CD14-positive monocyte (primary cell): ENCODE data around the gene ADORA3. TPM values are rescaled to one million over a fixed set of nuclear protein-coding genes. Genes with fewer than 3 reads are reported as not detected.

Experiments used
- DNase-seq, 3 donors: peaks; one replicate each; pipeline ENCODE4 v3.0.0-alpha.2; 2011 to 2022
- H2AFZ ChIP-seq: 2 replicates; pipeline ENCODE4 v1.6.0; 2012; ENCODE audit warnings: mild to moderate bottlenecking, low read depth, low read length, inconsistent platforms; ENCODE audit not compliant: insufficient read depth, poor library complexity, severe bottlenecking
- H3K27ac ChIP-seq, 2 donors: 1 replicate in 1 of 2; 2 replicates in 1 of 2; pipeline ENCODE4 v1.5.1; 2012 to 2013; ENCODE audit warnings: low read length in 2 of 2, control low read depth in 1 of 2, inconsistent platforms in 1 of 2, low read depth in 1 of 2, mild to moderate bottlenecking in 1 of 2
- H3K27me3 ChIP-seq, 2 donors: one replicate each; pipeline versions ENCODE4 v1.6.0 to v1.6.1; 2011 to 2013; ENCODE audit warnings: low read length in 2 of 2; ENCODE audit not compliant: control insufficient read depth in 2 of 2, insufficient read depth in 2 of 2
- H3K36me3 ChIP-seq, 2 donors: replicated peaks in 1 of 2; 1 replicate in 1 of 2; 2 replicates in 1 of 2; pipeline versions ENCODE4 v1.5.1 to v1.6.1; 2012 to 2013; ENCODE audit warnings: low read length in 2 of 2, control low read depth in 1 of 2, inconsistent platforms in 1 of 2, mild to moderate bottlenecking in 1 of 2; ENCODE audit not compliant: insufficient read depth in 2 of 2, control insufficient read depth in 1 of 2
- H3K4me1 ChIP-seq, 2 donors: 1 replicate in 1 of 2; 2 replicates in 1 of 2; pipeline versions ENCODE4 v1.5.1 to v1.6.1; 2012 to 2013; ENCODE audit warnings: low read length in 2 of 2, control low read depth in 1 of 2, inconsistent platforms in 1 of 2, mild to moderate bottlenecking in 1 of 2, moderate library complexity in 1 of 2; ENCODE audit not compliant: insufficient read depth in 2 of 2, control insufficient read depth in 1 of 2
- H3K4me2 ChIP-seq: replicated peaks from 2 replicates; pipeline ENCODE3; 2012; ENCODE audit warnings: low read length, moderate library complexity, mild to moderate bottlenecking; ENCODE audit not compliant: poor library complexity, severe bottlenecking; ENCODE audit errors: extremely low read depth
- H3K4me3 ChIP-seq, 3 experiments: fragments of 200-600 bp in 1 of 3; sonication (generic) in 1 of 3; replicated peaks in 1 of 3; 1 replicate in 2 of 3; 2 replicates in 1 of 3; pipeline ENCODE4 v1.5.1; 2011 to 2013; ENCODE audit warnings: low read length in 3 of 3, mild to moderate bottlenecking in 3 of 3, control low read depth in 2 of 3, low read depth in 2 of 3, inconsistent platforms in 1 of 3, moderate library complexity in 1 of 3
- H3K79me2 ChIP-seq: 2 replicates; pipeline ENCODE4 v1.6.0; 2012; ENCODE audit warnings: mild to moderate bottlenecking, control low read depth, inconsistent platforms, low read length, moderate library complexity; ENCODE audit not compliant: insufficient read depth
- H3K9ac ChIP-seq: 2 replicates; pipeline ENCODE4 v1.6.0; 2017; ENCODE audit warnings: low read length, mild to moderate bottlenecking; ENCODE audit not compliant: insufficient read depth, poor library complexity, severe bottlenecking
- H3K9me3 ChIP-seq, 2 donors: replicated peaks in 1 of 2; 1 replicate in 1 of 2; 2 replicates in 1 of 2; pipeline versions ENCODE4 v1.5.1 to v1.6.1; 2012 to 2013; ENCODE audit warnings: low read length in 2 of 2, control low read depth in 1 of 2; ENCODE audit not compliant: control insufficient read depth in 1 of 2, insufficient read depth in 1 of 2
- H4K20me1 ChIP-seq: 2 replicates; pipeline ENCODE4 v1.6.0; 2012; ENCODE audit warnings: mild to moderate bottlenecking, low read length, control low read depth, moderate library complexity; ENCODE audit not compliant: insufficient read depth
- H3K27ac Mint-ChIP-seq, 7 donors: one replicate each; pipeline ENCODE4 v1.8.0; 2020; ENCODE audit warnings: mild to moderate bottlenecking in 7 of 7, mixed read lengths in 7 of 7, moderate library complexity in 6 of 7, inconsistent platforms in 2 of 7
- H3K27me3 Mint-ChIP-seq, 3 donors: one replicate each; pipeline ENCODE4 v1.8.0; 2021 to 2022; ENCODE audit warnings: low read depth in 3 of 3, mild to moderate bottlenecking in 3 of 3, mixed read lengths in 3 of 3, moderate library complexity in 3 of 3, inconsistent platforms in 1 of 3
- H3K36me3 Mint-ChIP-seq, 2 donors: one replicate each; pipeline ENCODE4 v1.8.0; 2020; ENCODE audit warnings: mixed read lengths in 2 of 2, inconsistent platforms in 1 of 2, mild to moderate bottlenecking in 1 of 2
- H3K4me1 Mint-ChIP-seq: one replicate; pipeline ENCODE4 v1.8.0; 2020; ENCODE audit warnings: mild to moderate bottlenecking, mixed read lengths
- H3K4me3 Mint-ChIP-seq, 2 donors: one replicate each; pipeline ENCODE4 v1.8.0; 2020; ENCODE audit warnings: mild to moderate bottlenecking in 2 of 2, mixed read lengths in 2 of 2, moderate library complexity in 1 of 2
- H3K9me3 Mint-ChIP-seq, 7 donors: one replicate each; pipeline ENCODE4 v1.8.0; 2020 to 2022; ENCODE audit warnings: mixed read lengths in 7 of 7, mild to moderate bottlenecking in 6 of 7, moderate library complexity in 6 of 7, inconsistent platforms in 2 of 7
- WGBS: methylation state at CpG from one replicate; pipeline ENCODE4 v1.1.5; 2013; ENCODE audit warnings: missing lambda C conversion rate; ENCODE audit not compliant: insufficient coverage; 5-methylcytosine and 5-hydroxymethylcytosine counted together
- intact Hi-C, 2 donors: fragments of 100-400 bp; cut with micrococcal nuclease; formaldehyde crosslinking; loops; one replicate each; pipeline versions ENCODE4 v1.15.0 to v1.15.1; 2023
- polyA plus RNA-seq, 3 donors: library from polyadenylated mRNA; depleted of rRNA in 1 of 3; unstranded in 2 of 3; stranded (reverse) in 1 of 3; fragments of 300-500 nt in 2 of 3; fragments of >200 nt in 1 of 3; fragmentation: Illumina TruSeq in 2 of 3; gene quantifications; 1 replicate in 2 of 3; 2 replicates in 1 of 3; pipeline ENCODE4 v1.2.3, GENCODE V29; 2012 to 2021
- TF ChIP-seq, protein P1 (sequence below): fragments of 200-600 bp; IDR thresholded peaks from one replicate; pipeline ENCODE4 v1.8.0; 2022; ENCODE audit warnings: antibody characterized with exemption, mild to moderate bottlenecking

Gene ADORA3
- polyA plus RNA-seq, 3 donors, result 1.1 to 2.7 (median 1.2) TPM

GRCh38 chr1:111468717-111469100 is 34.7 kb downstream of the ADORA3 start:
- DNase-seq, result no peak
- Histone ChIP-seq H2AFZ (no peak overlapping the region), H4K20me1 (no peaks in the 10 kb centered on the region), H3K79me2 (peaks cover 17% of the 10 kb centered on the region), H3K4me3 (no peak overlapping the region), H3K9me3 (no peaks in the 10 kb centered on the region), H3K9ac (no peak overlapping the region), H3K27me3 (no peaks in the 10 kb centered on the region), H3K4me1 (peaks cover 45 to 46% of the 10 kb centered on the region in 2 donors), H3K4me2 (no peak overlapping the region), H3K36me3 (peaks cover 4 to 21% of the 10 kb centered on the region in 2 donors), H3K27ac (no peak overlapping the region)
- no peak overlapping the region for H3K27ac Mint-ChIP-seq
- H3K36me3 Mint-ChIP-seq, result peaks cover 19 to 27% of the 10 kb centered on the region in 2 donors
- no peaks in the 10 kb centered on the region for H3K9me3 Mint-ChIP-seq
- no peaks in the 10 kb centered on the region for H3K27me3 Mint-ChIP-seq
- TF ChIP-seq, protein P1, sequence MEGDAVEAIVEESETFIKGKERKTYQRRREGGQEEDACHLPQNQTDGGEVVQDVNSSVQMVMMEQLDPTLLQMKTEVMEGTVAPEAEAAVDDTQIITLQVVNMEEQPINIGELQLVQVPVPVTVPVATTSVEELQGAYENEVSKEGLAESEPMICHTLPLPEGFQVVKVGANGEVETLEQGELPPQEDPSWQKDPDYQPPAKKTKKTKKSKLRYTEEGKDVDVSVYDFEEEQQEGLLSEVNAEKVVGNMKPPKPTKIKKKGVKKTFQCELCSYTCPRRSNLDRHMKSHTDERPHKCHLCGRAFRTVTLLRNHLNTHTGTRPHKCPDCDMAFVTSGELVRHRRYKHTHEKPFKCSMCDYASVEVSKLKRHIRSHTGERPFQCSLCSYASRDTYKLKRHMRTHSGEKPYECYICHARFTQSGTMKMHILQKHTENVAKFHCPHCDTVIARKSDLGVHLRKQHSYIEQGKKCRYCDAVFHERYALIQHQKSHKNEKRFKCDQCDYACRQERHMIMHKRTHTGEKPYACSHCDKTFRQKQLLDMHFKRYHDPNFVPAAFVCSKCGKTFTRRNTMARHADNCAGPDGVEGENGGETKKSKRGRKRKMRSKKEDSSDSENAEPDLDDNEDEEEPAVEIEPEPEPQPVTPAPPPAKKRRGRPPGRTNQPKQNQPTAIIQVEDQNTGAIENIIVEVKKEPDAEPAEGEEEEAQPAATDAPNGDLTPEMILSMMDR, result no peak
- H3K4me3 Mint-ChIP-seq, result no peak overlapping the region
- peaks cover 8% of the 10 kb centered on the region for H3K4me1 Mint-ChIP-seq
- intact Hi-C loops, result no loop called here

GRCh38 chr1:111467865-111468716 is 35.3 kb downstream of the ADORA3 start:
- no peak overlapping the region for H3K9ac ChIP-seq
- no peaks in the 10 kb centered on the region for H4K20me1 ChIP-seq
- no peak overlapping the region for H3K4me3 Mint-ChIP-seq

More at GRCh38 chr1:111467865-111468716, 35.3 kb downstream of the ADORA3 start:
- WGBS, result 100% methylated on average over 1 of the region's 2 CpGs
- Histone ChIP-seq H3K79me2 (peaks cover 11% of the 10 kb centered on the region), H3K9me3 (no peaks in the 10 kb centered on the region), H3K36me3 (peaks cover 4 to 24% of the 10 kb centered on the region in 2 donors), H3K27me3 (no peaks in the 10 kb centered on the region), H2AFZ (no peak overlapping the region), H3K4me1 (peaks cover 39 to 40% of the 10 kb centered on the region in 2 donors), H3K4me2 (no peak overlapping the region), H3K27ac (no peak overlapping the region), H3K4me3 (no peak overlapping the region)
- peaks cover 24 to 30% of the 10 kb centered on the region in 2 donors for H3K36me3 Mint-ChIP-seq
- H3K27me3 Mint-ChIP-seq, result peaks cover 0 to 1% (median 0%) of the 10 kb centered on the region in 3 donors
- peak overlapping the region in 2 of 7 donors; percentile 20 to 85 for H3K27ac Mint-ChIP-seq
- no peak for DNase-seq
- intact Hi-C loops, result no loop called here
- peaks cover 3% of the 10 kb centered on the region for H3K4me1 Mint-ChIP-seq
- TF ChIP-seq, protein P1, result no peak
- H3K9me3 Mint-ChIP-seq, result no peaks in the 10 kb centered on the region
